Activated CD8-positive, alpha-beta T cell treated with anti-CD3 and anti-CD28 coated beads for 36 hours (primary cell): ENCODE measurements around the gene CTXND1. TPM values are rescaled to one million over a fixed set of nuclear protein-coding genes. Genes with fewer than 3 reads are reported as not detected.

Source experiments
- ATAC-seq: fragments of 200-7000 bp; cut with Tn5 transposase; one replicate; pipeline ENCODE4 v1.10.0; 2021; ENCODE audit warnings: mild to moderate bottlenecking, moderate library complexity
- CTCF ChIA-PET: fragments of 350-600 bp; sonication (Branson Sonifier 250); formaldehyde crosslinking; loops from one replicate; lab custom pipeline; 2021; ENCODE audit warnings: antibody characterized with exemption; lab: Charles Lee
- POLR2A ChIA-PET: fragments of 350-600 bp; sonication (Branson Sonifier 250); formaldehyde crosslinking; loops from one replicate; lab custom pipeline; 2021; ENCODE audit warnings: antibody characterized with exemption; lab: Charles Lee
- DNase-seq: peaks from one replicate; pipeline ENCODE4 v3.0.0-alpha.2; 2020
- H3K27ac Mint-ChIP-seq: one replicate; pipeline ENCODE4 v1.8.0; 2021; ENCODE audit warnings: mild to moderate bottlenecking, mixed read lengths
- H3K27me3 Mint-ChIP-seq: one replicate; pipeline ENCODE4 v1.8.0; 2021; ENCODE audit warnings: mixed read lengths
- H3K36me3 Mint-ChIP-seq: one replicate; pipeline ENCODE4 v1.8.0; 2021; ENCODE audit warnings: low read depth, mixed read lengths
- H3K4me1 Mint-ChIP-seq: one replicate; pipeline ENCODE4 v1.8.0; 2021; ENCODE audit warnings: low read depth, mixed read lengths
- H3K4me3 Mint-ChIP-seq: one replicate; pipeline ENCODE4 v1.8.0; 2021; ENCODE audit warnings: mild to moderate bottlenecking, moderate library complexity, mixed read lengths
- H3K9me3 Mint-ChIP-seq: one replicate; pipeline ENCODE4 v1.8.0; 2021; ENCODE audit warnings: mixed read lengths
- intact Hi-C: fragments of 100-400 bp; cut with micrococcal nuclease; formaldehyde crosslinking; loops from one replicate; pipeline ENCODE4 v1.10.0; 2022
- total RNA-seq, 2 experiments: library from RNA; stranded (reverse); gene quantifications; one replicate each; pipeline ENCODE4 v1.2.3, GENCODE V29; 2021
- TF ChIP-seq, protein P1 (sequence below): fragments of 200-600 bp; IDR thresholded peaks from one replicate; pipeline ENCODE4 v1.8.0; 2022; ENCODE audit warnings: antibody characterized with exemption, mild to moderate bottlenecking

Gene CTXND1
- total RNA-seq, 2 experiments from 2014 or later, result not detected

DNA sequence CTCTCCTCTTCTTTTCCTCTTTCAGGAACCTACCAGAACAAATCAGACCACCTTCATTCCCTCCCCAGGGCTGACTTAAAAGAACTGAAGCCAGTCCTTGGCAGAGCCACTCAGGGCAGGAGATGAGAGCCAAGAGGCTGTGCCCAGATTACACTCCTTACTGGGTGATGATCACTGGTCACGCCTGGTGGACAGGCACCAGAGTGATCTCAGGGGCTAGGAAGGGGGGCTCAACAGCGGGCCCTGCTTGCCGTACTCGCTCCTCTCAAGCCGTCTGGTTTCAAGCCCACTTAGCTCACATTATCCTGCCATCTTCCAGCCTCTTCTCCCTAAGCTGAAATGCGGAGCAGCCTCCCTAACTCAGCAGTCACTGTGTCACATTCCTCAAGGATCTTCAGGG, 100.9 kb downstream of the CTXND1 start:
- ChIA-PET CTCF (interaction anchor here (1.0 kb wide), 1 partner anchor 10 kb away, joined by 3 read pairs; no protein-coding TSS in a partner anchor), POLR2A (no interaction called here)
- Mint-ChIP-seq H3K4me1 (peaks cover 31% of the 10 kb centered on the region), H3K27me3 (no peaks in the 10 kb centered on the region), H3K27ac (no peak overlapping the region), H3K4me3 (no peak overlapping the region), H3K36me3 (peaks cover 5% of the 10 kb centered on the region), H3K9me3 (no peaks in the 10 kb centered on the region)
- intact Hi-C loops, result no loop called here
- TF ChIP-seq, protein P1, sequence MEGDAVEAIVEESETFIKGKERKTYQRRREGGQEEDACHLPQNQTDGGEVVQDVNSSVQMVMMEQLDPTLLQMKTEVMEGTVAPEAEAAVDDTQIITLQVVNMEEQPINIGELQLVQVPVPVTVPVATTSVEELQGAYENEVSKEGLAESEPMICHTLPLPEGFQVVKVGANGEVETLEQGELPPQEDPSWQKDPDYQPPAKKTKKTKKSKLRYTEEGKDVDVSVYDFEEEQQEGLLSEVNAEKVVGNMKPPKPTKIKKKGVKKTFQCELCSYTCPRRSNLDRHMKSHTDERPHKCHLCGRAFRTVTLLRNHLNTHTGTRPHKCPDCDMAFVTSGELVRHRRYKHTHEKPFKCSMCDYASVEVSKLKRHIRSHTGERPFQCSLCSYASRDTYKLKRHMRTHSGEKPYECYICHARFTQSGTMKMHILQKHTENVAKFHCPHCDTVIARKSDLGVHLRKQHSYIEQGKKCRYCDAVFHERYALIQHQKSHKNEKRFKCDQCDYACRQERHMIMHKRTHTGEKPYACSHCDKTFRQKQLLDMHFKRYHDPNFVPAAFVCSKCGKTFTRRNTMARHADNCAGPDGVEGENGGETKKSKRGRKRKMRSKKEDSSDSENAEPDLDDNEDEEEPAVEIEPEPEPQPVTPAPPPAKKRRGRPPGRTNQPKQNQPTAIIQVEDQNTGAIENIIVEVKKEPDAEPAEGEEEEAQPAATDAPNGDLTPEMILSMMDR, result no peak
- DNase-seq, result no peak
- no peak for ATAC-seq

Other genes with a start within 250 kb of the CTXND1 start
- gene ZFAND6, start 192.5 kb downstream of the CTXND1 start, total RNA-seq, result 10 to 100 TPM; 29.6 to 30.7 TPM
- gene FAH, start 99.2 kb downstream of the CTXND1 start, total RNA-seq, result 10 to 100 TPM; 58.9 to 61.0 TPM
- under 1 TPM in 1 of 2 experiments, not detected in 1; 0.34 TPM for gene ARNT2, start 152.2 kb upstream of the CTXND1 start, total RNA-seq